Astrocyte (in vitro differentiated cells and primary cell): ENCODE measurements around the gene ST8SIA3. TPM values are rescaled to one million over a fixed set of nuclear protein-coding genes. Genes with fewer than 3 reads are reported as not detected.

Experiments used
- DNase-seq: peaks from one replicate; pipeline ENCODE4 v3.0.0-alpha.2; 2010; ENCODE audit warnings: low read depth
- FAIRE-seq: peaks from 2 replicates; lab custom pipeline; 2011; peaks lifted over from hg19 to GRCh38; lab: Jason Lieb, UNC
- H2AFZ ChIP-seq: 2 replicates; pipeline ENCODE4 v1.6.0; 2012; ENCODE audit warnings: low read depth, low read length, inconsistent platforms
- H3K27ac ChIP-seq: 2 replicates; pipeline ENCODE4 v1.5.1; 2011; ENCODE audit warnings: low read depth, low read length, inconsistent platforms
- H3K27me3 ChIP-seq: 2 replicates; pipeline ENCODE4 v1.6.0; 2011; ENCODE audit warnings: low read length, inconsistent platforms; ENCODE audit not compliant: insufficient read depth
- H3K36me3 ChIP-seq: 2 replicates; pipeline ENCODE4 v1.5.1; 2011; ENCODE audit warnings: low read length, inconsistent platforms; ENCODE audit not compliant: insufficient read depth
- H3K4me1 ChIP-seq: 2 replicates; pipeline ENCODE4 v1.5.1; 2011; ENCODE audit warnings: low read length, inconsistent platforms; ENCODE audit not compliant: insufficient read depth
- H3K4me2 ChIP-seq: 2 replicates; pipeline ENCODE4 v1.6.0; 2012; ENCODE audit warnings: low read length, inconsistent platforms
- H3K4me3 ChIP-seq: 2 replicates; pipeline ENCODE4 v1.5.1; 2011; ENCODE audit warnings: low read depth, mild to moderate bottlenecking, low read length, inconsistent platforms; ENCODE audit not compliant: insufficient read depth
- H3K79me2 ChIP-seq: 2 replicates; pipeline ENCODE4 v1.6.0; 2012; ENCODE audit warnings: mild to moderate bottlenecking, low read length, inconsistent platforms; ENCODE audit not compliant: insufficient read depth
- H3K9ac ChIP-seq: 2 replicates; pipeline ENCODE4 v1.6.0; 2012; ENCODE audit warnings: mild to moderate bottlenecking, low read length, inconsistent platforms
- H3K9me3 ChIP-seq: 2 replicates; pipeline ENCODE4 v1.5.1; 2012; ENCODE audit warnings: low read depth, mild to moderate bottlenecking, low read length, inconsistent platforms; ENCODE audit not compliant: insufficient read depth
- H4K20me1 ChIP-seq: 2 replicates; pipeline ENCODE4 v1.6.0; 2012; ENCODE audit warnings: low read length, inconsistent platforms; ENCODE audit not compliant: insufficient read depth
- H3K27ac Mint-ChIP-seq: one replicate; pipeline ENCODE4 v1.8.0; 2021; ENCODE audit warnings: mild to moderate bottlenecking, mixed read lengths; ENCODE audit not compliant: unreplicated experiment
- H3K27me3 Mint-ChIP-seq: one replicate; pipeline ENCODE4 v1.8.0; 2021; ENCODE audit warnings: low read depth, mixed read lengths; ENCODE audit not compliant: unreplicated experiment
- H3K36me3 Mint-ChIP-seq: one replicate; pipeline ENCODE4 v1.8.0; 2021; ENCODE audit warnings: low read depth, mixed read lengths; ENCODE audit not compliant: unreplicated experiment
- H3K4me1 Mint-ChIP-seq: one replicate; pipeline ENCODE4 v1.8.0; 2021; ENCODE audit warnings: low read depth, mixed read lengths; ENCODE audit not compliant: unreplicated experiment
- H3K4me3 Mint-ChIP-seq: one replicate; pipeline ENCODE4 v1.8.0; 2021; ENCODE audit warnings: mild to moderate bottlenecking, moderate library complexity, mixed read lengths; ENCODE audit not compliant: unreplicated experiment
- H3K9me3 Mint-ChIP-seq: one replicate; pipeline ENCODE4 v1.8.0; 2021; ENCODE audit warnings: mild to moderate bottlenecking, mixed read lengths; ENCODE audit not compliant: unreplicated experiment
- EZH2 ChIP-seq: IDR thresholded peaks from 2 replicates; pipeline ENCODE4 v1.6.1; 2012; ENCODE audit warnings: mild to moderate bottlenecking, low read length, inconsistent platforms; ENCODE audit not compliant: insufficient read depth
- total RNA-seq: library from RNA; stranded (reverse); gene quantifications from 2 replicates; pipeline ENCODE4 v1.2.1, GENCODE V29; 2021
- TF ChIP-seq, protein P1 (sequence below): IDR thresholded peaks from 2 replicates; pipeline ENCODE4 v1.5.1; 2011; ENCODE audit warnings: low read depth, mild to moderate bottlenecking, inconsistent platforms, low read length, moderate library complexity; ENCODE audit not compliant: insufficient read depth

The ST8SIA3 gene
- total RNA-seq, 1 donor from 2014 or later, result 0.30 TPM

DNA sequence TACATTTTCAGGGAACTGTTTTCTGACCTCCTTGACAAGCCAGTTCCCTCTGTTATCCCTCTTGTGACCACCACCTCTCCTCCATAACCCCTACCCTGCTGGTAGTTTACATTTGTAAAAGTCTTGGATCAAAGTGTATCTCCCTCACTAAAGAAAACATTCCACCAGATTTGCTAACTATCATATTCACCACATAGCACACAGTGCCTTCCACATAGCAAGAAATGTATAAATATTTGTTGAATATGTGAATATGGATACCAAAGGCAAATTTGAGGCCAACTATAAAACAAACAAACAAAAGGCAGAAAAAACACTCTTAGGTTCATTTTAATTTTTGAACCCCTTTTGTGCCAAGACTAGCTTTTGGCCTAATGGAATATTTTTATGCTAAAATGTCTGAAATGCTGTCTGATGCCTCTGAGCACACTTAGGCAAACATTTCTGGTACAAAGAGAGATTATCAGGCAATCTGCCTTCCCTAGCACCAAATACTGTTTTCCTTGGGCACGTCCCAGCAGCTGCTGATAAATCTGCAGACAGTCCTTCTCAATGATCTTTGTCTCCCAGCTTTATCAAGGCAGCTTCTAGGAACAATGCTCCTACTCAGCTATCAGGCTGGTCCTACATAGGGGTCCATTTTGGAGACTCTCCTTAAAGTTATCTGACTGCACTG lies 26.7 kb upstream of the ST8SIA3 start:
- no peaks in the 10 kb centered on the region for H3K79me2 ChIP-seq
- H2AFZ ChIP-seq, result no peak overlapping the region
- H3K4me1 ChIP-seq, result no peaks in the 10 kb centered on the region
- Mint-ChIP-seq H3K27me3 (no peaks in the 10 kb centered on the region), H3K4me1 (no peaks in the 10 kb centered on the region), H3K27ac (no peak overlapping the region), H3K9me3 (peaks cover 5% of the 10 kb centered on the region), H3K36me3 (no peaks in the 10 kb centered on the region), H3K4me3 (no peak overlapping the region)
- TF ChIP-seq, protein P1, sequence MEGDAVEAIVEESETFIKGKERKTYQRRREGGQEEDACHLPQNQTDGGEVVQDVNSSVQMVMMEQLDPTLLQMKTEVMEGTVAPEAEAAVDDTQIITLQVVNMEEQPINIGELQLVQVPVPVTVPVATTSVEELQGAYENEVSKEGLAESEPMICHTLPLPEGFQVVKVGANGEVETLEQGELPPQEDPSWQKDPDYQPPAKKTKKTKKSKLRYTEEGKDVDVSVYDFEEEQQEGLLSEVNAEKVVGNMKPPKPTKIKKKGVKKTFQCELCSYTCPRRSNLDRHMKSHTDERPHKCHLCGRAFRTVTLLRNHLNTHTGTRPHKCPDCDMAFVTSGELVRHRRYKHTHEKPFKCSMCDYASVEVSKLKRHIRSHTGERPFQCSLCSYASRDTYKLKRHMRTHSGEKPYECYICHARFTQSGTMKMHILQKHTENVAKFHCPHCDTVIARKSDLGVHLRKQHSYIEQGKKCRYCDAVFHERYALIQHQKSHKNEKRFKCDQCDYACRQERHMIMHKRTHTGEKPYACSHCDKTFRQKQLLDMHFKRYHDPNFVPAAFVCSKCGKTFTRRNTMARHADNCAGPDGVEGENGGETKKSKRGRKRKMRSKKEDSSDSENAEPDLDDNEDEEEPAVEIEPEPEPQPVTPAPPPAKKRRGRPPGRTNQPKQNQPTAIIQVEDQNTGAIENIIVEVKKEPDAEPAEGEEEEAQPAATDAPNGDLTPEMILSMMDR, result no peak
- TF ChIP-seq EZH2, result no peak
- no peaks in the 10 kb centered on the region for H4K20me1 ChIP-seq
- no peaks in the 10 kb centered on the region for H3K27me3 ChIP-seq
- H3K27ac ChIP-seq, result no peak overlapping the region
- no peak overlapping the region for H3K4me3 ChIP-seq
- FAIRE-seq (no peak), DNase-seq (no peak)
- H3K9me3 ChIP-seq, result peaks cover 8% of the 10 kb centered on the region
- no peak overlapping the region for H3K9ac ChIP-seq
- H3K4me2 ChIP-seq, result no peak overlapping the region
- no peaks in the 10 kb centered on the region for H3K36me3 ChIP-seq

DNA sequence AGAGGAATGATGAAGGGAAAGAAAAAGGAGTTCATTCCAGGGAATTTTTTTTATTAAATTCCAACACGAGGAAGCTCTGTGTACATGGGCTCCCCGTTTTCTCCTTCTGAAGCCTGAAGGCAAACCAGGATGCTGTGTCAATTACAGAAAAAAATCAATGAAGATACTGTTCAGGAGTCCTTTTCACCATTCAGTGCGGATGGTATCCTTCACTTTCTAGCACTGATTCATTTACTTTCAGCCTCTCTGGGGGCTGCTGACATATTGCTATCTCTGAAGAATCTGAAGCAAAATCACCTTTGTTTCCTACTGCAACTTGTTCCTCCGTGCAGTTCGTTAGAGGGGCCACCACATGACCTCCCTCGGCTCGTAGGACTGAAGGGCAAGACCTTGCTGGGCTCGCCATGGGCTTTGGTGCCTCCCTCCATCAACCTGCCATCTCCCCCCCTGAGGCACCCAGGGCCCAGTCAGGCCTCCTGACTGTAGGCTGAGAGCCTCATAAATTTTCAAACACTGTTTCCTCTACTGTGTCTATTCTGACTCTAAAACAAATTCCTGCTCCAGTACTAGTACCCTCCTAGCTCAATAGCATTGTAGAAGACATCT lies 25.5 kb upstream of the ST8SIA3 start:
- Histone ChIP-seq H3K4me1 (no peaks in the 10 kb centered on the region), H3K4me3 (no peak overlapping the region), H3K36me3 (no peaks in the 10 kb centered on the region), H3K27me3 (no peaks in the 10 kb centered on the region), H3K9ac (no peak overlapping the region), H3K79me2 (no peaks in the 10 kb centered on the region), H3K27ac (no peak overlapping the region), H4K20me1 (no peaks in the 10 kb centered on the region), H3K4me2 (no peak overlapping the region), H3K9me3 (peaks cover 7% of the 10 kb centered on the region), H2AFZ (no peak overlapping the region)
- Mint-ChIP-seq H3K27me3 (no peaks in the 10 kb centered on the region), H3K36me3 (no peaks in the 10 kb centered on the region), H3K27ac (no peak overlapping the region), H3K4me1 (peaks cover 1% of the 10 kb centered on the region), H3K4me3 (no peak overlapping the region), H3K9me3 (peaks cover 5% of the 10 kb centered on the region)
- DNase-seq (no peak), FAIRE-seq (no peak)
- TF ChIP-seq EZH2, result no peak
- TF ChIP-seq, protein P1, result no peak

DNA sequence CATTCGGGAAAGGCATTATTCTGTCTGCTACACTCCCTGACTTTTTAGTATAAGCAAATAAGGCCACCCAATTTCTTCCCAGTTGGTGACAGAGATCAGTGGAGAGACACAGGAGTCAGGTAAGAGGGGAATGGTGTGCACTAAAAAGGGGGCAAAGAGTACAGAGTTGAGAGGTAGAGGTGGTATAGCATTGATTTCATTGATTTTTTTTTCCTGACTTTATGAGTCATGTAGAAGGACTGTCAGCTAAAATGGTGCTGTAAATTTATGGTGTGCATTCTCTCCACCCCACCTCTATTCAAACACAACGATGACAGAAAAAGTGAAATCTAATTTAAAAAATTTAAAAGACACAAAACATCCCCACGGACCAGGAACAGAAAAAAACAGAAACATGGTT lies 23.7 kb upstream of the ST8SIA3 start:
- Mint-ChIP-seq H3K4me3 (no peak overlapping the region), H3K27me3 (no peaks in the 10 kb centered on the region), H3K27ac (no peak overlapping the region), H3K4me1 (peaks cover 1% of the 10 kb centered on the region), H3K36me3 (no peaks in the 10 kb centered on the region), H3K9me3 (peaks cover 5% of the 10 kb centered on the region)
- TF ChIP-seq, protein P1, result no peak
- no peak for TF ChIP-seq EZH2
- Histone ChIP-seq H4K20me1 (no peaks in the 10 kb centered on the region), H3K9me3 (peaks cover 3% of the 10 kb centered on the region), H3K36me3 (no peaks in the 10 kb centered on the region), H3K4me1 (no peaks in the 10 kb centered on the region), H3K9ac (no peak overlapping the region), H3K4me3 (no peak overlapping the region), H3K79me2 (no peaks in the 10 kb centered on the region), H2AFZ (no peak overlapping the region), H3K4me2 (no peak overlapping the region), H3K27ac (no peak overlapping the region), H3K27me3 (no peaks in the 10 kb centered on the region)
- DNase-seq, result no peak
- FAIRE-seq, result no peak
